Right renal cortex interstitium (tissue), 3 donors: ENCODE results near the gene DEDD. TPM values are rescaled to one million over a fixed set of nuclear protein-coding genes. Genes with fewer than 3 reads are reported as not detected.
A peak's percentile ranks its signal among the peaks of the same experiment; 100 is the strongest.
"Not testable (repeated sequence)": the region's sequence is repeated elsewhere in the genome, so short reads cannot be mapped to it uniquely, and the experiment has no call there.

Experiments
- DNase-seq, 3 donors: peaks; one replicate each; pipeline ENCODE4 v3.0.0-alpha.2; 2013; ENCODE audit warnings: low read depth in 3 of 3, low spot score in 2 of 3
- polyA plus RNA-seq, 3 donors: library from polyadenylated mRNA; unstranded; fragments of 120-200 nt; gene quantifications; one replicate each; pipeline ENCODE4 v1.2.1, GENCODE V29; 2013; ENCODE audit not compliant: insufficient read length in 3 of 3

Gene DEDD
- polyA plus RNA-seq, 3 donors: 41.5 to 46.0 (median 43.2) TPM

DNA sequence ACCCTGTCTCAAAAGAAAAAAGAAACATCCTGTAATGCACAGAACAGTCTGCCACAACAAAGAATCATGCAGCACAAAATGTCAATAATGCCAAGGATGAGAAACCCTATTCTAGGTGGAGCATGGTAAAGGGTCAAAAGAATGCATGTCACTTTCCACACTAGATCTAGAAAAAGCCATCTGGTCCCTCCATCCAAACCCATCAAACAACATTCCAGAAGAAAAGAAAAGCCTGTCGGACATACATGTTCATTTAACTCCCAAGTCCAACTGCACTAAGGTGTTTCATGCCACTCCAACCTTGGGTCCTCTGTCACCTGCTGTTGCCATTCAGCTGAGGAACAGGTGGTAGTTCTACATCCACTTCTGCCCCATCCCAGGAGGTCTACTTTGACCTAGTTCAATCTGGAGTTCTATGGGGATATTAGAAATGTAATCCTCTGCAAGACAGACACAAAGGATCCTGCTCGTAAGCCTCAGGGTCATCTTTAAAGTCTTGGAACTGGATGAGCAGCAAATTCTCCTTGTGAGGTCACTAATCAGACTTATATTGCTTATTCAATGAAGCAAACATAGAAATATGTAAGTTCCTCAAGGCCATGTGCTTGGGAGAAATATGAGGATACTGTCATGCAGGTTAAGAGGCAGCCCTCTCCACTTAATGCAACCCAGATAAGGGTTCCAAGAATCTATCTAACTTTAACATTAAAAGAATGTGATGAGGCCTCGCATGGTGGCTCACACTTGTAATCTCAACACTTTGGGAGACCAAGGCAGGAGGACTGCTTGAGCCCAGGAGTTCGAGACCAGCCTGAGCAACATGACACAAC lies 3.7 kb downstream of the DEDD start:
- DNase-seq: no peak

DNA sequence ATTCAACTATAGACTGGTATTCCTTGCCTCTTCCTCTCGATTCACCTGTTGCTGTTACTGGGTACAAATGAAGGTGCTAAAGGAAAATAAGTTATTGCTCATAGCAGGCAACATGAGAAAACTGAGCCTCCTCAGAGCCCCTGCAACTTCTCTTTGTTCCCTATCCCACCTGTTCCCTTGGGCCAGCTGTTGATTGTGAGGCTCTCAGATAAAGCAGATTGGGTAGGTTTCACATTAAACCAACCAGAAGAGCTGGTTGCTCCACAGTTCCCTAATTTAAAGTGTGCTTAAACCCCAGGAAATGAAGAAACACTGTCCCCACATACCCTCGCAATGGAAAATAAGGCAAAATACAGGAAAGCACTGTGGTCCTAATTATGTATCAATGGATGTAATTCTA lies 4.8 kb downstream of the DEDD start:
- no peak for DNase-seq

DNA sequence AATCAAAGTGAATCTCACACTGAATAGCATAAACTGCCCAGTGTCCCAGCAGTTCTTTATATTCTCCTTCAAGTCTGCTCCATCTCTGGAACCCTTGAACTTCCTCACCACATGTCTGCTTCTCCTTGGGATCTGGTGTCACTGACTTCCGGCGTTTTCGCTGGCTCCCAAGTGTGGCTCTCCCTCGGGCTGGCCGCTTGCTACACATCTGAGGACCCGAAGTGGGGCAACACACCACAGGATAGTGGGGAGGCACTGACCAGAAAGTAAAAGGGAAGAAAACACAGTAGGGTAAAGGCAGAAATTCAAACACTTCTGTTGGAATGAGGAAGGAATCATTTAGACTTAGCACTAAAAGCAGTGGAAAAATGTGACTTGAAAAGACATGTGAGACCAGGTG lies 9.5 kb downstream of the DEDD start:
- DNase-seq: no peak

DNA sequence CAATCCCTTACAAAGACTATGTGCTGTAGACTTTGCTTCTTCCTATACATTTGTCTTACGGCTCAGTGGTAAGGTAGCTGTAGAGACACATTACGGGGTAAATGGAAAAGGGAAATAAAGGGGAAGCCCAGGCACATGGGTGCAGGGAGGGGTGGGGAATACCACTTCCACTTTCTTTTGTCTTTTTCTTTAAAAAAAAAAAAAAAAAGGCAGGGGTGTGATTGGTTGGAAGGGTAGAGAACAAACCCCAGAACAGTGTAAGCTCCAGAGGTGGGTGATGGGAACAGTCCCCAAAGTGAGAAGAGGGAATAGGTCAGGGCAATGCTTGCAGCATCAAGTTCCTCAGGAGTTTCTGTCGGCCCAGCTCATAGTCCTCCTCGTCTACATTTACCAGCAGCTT lies 10.6 kb downstream of the DEDD start:
- DNase-seq: no peak

DNA sequence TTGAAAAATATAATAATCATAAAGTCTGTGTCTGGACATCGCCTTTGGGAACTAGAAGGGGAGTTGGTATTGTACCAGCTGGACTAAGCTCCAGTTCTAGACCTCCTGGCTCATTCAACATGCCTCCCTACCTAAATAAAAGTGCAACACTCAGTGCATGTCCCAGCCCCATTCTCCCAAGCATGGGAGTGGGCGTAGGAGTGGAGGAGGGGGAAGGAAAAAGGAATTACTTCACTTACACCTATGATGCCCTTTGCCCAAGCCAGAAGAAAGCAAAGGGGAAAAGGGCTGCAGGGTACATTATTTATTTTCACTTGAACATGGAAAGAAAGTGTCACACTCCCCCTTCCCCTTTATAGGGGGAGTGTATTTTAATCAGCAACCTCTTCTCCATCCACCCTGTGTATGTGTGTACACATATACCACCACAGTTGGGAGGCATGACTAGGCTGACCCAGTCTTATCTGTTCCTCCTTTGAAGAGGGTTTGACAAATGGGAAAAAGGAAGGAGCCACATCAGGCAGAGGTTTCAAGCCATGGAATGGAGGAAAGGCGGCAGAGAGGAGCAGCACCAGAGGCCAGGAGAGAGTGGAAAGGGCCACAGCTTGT lies 11.3 kb downstream of the DEDD start:
- no peak for DNase-seq

DNA sequence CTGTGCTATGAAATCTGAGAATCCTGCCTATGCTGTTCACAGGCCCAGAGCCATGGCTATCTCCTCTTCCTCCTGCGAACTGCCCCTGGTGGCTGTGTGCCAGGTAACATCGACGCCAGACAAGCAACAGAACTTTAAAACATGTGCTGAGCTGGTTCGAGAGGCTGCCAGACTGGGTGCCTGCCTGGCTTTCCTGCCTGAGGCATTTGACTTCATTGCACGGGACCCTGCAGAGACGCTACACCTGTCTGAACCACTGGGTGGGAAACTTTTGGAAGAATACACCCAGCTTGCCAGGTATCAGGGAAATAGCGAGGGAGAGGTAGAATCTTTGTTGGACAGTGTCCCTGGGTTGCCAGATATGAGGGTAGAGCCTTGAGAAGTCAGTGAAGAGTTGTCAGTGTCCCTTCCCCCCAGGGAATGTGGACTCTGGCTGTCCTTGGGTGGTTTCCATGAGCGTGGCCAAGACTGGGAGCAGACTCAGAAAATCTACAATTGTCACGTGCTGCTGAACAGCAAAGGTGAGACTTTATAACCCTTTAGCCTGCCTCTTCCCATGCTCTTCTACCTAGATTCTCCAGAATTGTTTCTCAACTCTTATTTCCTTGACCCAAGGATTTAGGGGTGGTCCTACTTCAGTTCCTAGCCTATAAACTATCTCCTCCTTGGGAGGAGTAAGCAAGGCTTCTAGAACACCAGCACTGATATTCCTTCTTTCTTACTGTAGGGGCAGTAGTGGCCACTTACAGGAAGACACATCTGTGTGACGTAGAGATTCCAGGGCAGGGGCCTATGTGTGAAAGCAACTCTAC lies 13.2 kb downstream of the DEDD start:
- DNase-seq: no peak

DNA sequence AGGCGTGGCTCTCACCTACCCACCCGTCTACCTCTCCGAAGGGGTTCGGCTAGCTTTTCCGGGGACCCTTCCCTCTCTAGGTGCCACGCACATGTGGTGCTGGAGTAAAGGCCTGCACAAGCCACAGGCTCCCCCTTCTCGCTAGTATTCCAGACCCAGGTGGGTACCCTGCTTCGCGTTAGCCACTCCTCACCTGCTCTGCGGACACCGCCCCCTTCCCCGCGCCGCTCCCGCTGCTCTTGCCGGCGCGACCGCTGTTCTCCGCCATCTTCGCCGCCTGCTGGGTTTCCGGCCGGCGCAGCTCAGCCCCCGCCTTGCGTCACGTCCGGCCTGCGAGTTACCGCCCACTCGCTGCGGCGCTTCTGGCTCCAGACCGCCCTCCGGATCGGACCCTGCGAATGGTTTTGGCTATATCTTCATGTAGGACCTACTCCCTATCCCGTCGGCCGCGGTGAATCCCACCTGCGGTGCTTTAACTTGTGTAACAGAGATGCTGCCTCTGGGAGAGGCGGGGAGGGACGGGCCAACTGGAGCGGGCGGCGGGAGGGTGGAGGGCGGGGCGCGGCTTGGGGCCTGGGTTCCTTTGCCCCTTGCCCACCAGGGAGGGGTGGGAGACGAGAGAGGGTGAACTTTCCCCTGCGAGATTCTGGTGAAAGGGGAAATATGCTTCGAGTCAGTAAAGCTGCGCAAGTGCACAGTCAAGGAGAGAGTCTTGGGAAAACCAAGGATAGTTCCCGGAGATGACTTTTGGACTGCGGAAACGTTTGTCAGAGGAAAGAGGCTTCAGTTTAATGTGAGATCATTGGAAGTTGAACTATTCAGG lies 14.5 kb downstream of the DEDD start, which contains the start of the genes NIT1 and PFDN2:
Gene NIT1, plus strand, starts transcription at position 347 of the 823 bp plus-strand sequence. Its CDS starts 72 bp downstream, at position 419.
Gene PFDN2, minus strand, starts transcription at position 279 of the 823 bp plus-strand sequence. Its CDS starts 11 bp downstream, at position 268.
- peak; percentile 74 to 82 (median 78) for DNase-seq

DNA sequence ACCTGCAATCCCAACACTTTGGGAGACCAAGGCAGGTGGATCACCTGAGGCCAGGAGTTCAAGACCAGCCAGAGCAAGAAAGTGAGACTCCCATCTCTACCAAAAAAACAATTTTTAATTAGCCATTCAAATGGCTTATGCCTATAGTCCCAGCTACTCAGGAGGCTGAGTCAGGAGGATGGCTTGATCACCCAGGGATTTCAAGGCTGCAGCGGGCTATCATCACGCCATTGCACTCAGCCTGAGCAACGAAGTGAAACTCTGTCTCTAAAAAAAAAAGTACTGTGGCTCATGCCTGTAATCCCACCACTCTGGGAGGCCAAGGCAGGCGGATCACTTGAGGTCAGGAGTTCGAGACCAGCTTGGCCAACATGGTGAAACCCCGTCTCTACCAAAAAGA lies 16.5 kb downstream of the DEDD start:
- not testable (repeated sequence) for DNase-seq

DNA sequence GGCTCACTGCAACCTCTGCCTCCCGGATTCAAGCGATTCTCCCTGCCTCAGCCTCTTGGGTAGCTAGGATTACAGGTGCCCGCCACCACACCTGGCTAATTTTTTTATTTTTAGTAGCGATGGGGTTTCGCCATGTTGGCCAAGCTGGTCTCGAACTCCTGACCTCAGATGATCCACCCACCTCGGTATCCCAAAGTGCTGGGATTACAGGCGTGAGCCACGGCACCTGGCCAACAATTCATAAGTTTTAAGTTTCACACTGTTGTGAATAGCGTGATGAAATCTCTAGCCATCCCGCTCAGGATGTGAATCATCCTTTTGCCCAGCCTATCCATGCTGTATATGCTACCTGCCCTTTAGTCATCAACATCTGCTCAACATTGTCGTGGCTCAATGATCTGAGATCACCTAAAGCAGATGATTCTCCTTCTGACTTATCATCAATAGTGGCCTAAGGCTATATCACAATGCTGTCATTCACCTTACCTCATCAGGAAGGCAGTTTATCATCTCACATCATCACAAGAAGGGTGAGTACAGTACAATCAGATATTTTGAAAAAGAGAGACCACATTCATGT lies 17.2 kb downstream of the DEDD start:
- DNase-seq: no peak

DNA sequence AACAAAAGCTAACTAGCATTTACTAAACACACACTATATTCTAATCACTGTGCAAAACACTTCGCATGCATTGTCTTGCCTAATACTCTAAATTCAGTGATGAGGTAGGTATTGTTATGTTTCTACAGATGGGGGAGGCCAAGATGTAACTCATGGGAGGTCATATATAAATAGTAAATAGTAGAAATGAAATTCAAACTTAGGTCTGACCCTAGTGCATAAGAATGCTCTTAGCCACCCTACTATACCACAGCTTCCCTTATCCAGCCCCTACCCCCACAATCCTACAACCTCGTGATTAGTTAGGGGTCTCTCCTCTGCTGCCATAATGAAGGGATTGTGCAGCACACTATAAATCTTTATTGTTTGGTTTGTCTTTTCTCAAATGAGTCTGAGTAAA lies 17.9 kb downstream of the DEDD start:
- DNase-seq: no peak

DNA sequence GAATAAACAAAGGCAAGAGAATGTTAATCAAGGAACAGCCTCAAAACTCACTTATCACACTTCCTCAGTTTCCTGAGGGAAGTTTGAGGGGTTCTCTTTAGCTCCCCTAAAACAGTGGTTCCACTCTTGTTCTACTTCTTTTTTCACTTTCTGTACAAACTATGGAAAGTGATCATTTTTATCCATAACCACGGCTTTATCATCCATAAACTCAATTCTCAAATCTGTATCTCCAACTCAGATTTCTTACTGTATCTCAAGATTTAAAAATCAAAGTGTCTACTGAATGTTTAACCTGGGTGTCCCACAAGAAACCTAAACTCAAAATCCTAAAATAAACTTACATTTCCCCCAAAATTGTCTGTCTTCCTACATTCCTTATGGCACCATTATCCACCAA lies 18.6 kb downstream of the DEDD start:
- DNase-seq: no peak

DNA sequence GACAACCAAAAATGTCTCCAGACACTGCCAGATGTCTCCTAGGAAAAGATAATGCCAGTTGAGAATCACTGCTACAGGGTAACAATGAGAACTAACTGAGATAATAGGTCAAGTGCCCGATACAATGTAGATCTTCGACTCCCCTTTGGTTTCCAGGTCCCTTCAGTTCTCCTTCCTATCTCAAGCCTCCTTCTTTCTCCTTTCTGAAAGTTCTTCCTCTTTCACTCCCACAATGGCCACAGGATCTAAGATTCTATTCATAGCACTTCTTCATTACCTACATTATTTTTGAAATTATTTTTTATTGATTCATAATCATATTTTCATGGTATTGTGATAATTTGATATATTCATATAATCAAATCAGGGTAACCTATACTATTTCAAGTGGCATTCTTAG lies 20.9 kb downstream of the DEDD start:
- no peak for DNase-seq

DNA sequence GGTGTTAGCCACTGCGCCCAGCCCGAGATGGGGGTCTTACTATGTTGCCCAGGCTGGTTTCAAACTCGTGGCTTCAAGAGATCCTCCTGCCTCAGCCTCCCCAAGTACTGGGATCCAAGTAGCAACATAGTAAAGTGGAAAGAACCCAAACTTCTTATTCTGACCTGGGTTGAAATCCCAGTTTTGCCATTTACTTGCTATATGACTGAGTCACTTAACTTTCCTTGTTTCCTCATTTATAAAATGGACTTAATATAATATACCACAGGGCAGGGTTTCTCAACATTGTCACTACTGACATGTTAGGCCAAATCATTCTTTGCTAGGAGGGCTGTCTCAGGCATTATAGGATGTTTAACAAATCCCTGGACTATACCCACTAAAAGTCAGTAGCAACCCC lies 21.4 kb downstream of the DEDD start:
- no peak for DNase-seq

DNA sequence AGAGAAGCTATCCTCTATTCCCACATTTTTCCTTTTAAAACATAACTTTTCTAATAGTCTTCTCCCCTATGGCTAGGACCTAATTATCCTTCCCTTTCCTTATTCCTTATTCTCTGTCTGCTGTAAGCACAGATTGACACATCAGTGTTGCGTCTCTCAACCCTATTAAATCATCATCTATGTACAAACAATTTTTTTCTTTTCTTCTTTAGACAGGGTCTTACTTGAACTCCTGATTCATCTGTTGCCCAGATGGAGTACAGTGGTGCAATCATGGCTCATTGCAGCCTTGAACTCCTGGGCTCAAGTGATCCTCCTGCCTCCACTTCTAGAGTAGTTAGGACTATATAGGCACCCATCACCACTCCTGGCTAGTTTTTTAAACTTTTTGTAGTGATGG lies 26.0 kb downstream of the DEDD start:
- no peak for DNase-seq

DNA sequence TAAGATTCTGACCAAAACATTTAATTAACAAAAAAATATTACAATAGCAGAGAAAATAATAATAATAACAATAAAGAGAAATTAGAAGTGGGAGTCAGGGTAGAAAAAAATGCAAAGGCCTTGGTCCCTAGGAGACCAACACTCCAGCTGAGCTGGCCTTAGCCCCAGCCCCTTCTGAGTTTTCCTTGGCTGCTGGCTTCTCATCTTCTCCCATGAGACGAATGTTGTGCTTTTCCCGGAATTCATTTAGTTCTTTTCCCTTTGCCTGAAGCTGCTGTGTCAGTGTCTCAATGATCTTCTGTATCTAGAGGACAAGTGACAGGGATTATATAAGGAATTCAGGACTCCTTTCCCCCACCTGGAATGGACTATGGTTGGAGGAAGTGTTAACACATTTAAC lies 31.9 kb downstream of the DEDD start:
- no peak for DNase-seq

DNA sequence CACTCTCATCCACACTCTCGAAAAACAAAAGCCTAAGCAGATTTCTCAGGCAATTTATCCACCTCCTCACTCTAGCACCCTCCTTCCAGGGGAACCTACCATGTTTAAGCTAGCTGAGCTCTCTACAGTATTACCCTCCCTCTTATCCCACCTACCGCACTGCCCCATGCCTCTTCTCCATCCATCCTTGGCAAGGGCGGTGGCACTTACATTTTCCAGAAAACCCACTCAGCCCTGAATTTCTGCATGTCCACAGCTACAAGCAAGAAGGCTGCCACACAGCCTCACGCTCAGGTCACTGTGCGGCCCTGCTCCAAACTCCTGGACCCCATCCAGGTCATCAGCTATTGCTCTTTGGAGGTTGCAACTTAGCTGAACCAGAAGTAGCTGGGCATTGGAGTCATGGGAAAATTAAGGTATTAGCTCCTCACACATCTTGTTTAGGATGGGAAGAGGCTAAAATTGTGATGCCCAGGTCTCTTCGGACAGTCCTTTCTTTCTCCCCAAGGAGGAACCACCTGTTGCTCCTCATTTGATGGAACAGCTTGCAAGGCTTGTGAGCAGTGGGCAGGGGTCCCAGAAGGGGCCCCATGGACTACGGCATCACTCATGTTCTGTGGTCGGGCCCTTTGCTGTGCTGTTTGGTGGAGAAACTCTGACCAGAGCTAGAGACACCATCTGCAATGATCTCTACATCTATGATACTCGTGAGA lies 33.2 kb downstream of the DEDD start:
- DNase-seq: no peak

DNA sequence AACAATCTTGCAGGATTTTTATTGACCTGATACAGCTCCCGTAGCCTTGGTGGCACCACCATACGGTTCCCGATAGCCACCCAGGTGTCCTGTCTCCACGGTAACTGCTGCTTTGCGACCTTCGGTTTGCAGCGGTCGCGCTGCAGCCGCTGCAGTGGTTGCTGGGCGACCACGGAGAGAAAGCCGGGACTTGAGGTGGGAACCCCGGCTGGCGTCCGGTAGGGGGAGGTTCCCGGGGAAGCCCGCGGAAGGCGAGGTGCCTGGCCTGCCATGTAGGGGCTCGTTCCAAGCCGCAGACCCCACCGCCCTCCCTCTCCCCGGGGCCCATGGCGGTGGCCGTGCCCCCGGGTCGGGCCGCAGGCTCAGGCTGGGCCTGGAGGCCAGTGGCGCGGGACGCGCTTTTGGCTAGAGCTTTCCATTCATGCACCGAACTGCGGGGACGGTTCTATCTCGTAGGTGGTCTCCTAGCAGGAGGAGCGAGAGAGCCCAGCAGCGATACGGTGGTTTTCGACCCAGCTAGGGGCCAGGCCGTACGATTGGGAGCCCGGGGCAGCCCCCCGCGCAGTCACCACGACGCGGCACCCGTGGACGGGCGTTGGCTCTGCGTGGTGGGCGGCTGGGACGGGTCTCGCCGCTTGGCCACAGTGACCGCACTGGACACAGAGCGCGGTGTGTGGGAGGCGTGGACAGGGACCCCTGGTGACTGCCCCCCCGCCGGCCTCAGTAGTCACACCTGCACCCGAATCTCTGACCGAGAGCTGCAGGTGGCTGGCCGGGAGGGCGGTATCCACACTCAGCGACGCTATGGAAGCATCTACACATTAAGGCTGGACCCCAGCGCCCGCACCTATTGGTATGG lies 34.0 kb downstream of the DEDD start, which contains the start of gene KLHDC9:
Gene KLHDC9, plus strand, starts transcription at position 152 of the 859 bp plus-strand sequence. Its CDS starts 175 bp downstream, at position 327.
- DNase-seq: peak; percentile 68 to 74 (median 72)

DNA sequence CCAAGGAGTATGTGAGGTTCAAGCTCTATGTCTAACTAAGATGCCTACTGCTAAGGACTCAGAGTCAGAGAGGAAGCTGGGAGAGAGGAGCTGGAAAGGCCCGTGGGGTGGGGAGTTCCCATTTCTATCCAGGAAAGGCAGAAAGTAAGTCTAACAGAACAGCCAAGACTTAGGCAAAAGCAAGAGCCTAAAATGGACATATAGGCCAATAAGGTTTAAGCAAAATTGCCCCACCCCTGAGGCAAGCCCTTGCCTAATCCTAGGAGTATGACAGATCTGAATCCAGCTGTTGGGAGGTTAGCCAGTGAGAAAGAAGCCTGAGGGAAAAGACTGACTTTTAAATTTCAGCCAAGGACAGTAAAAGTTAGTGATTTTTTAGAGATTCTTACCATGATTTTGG lies 35.9 kb downstream of the DEDD start:
- DNase-seq: no peak
